ENCODE results near the gene ALG6.

ALG6 gene

GRCh38 chr1:63367215-63368103 is at the start of gene ALG6:
ALG6 (plus strand) TSS chr1:63367627; CDS start chr1:63370978, 3,351 bp downstream.
- peaks cover 0 to 4% of the 10 kb centered on the region in 2 donors for H3K36me3 ChIP-seq (ENCODE audit: control insufficient read depth in 1 of 2, insufficient read depth in 2 of 2, low read length in 2 of 2)
- H3K27me3 ChIP-seq (ENCODE audit: control insufficient read depth in 1 of 2, insufficient read depth in 2 of 2, low read length in 2 of 2) = no peaks in the 10 kb centered on the region
- peak within 1 kb of the TSS; percentile 76 to 99 for H3K4me3 ChIP-seq (ENCODE audit: low read depth in 1 of 2, low read length in 2 of 2)
- H3K4me1 ChIP-seq (ENCODE audit: control insufficient read depth in 1 of 2, insufficient read depth in 2 of 2, low read length in 2 of 2) = peaks cover 8 to 10% of the 10 kb centered on the region in 2 donors
- H3K9me3 ChIP-seq (ENCODE audit: control insufficient read depth in 1 of 2, low read length in 2 of 2) = no peaks in the 10 kb centered on the region
- peak within 1 kb of the TSS; percentile 72 to 99 for H3K9ac ChIP-seq (ENCODE audit: low read depth in 1 of 2, low read length in 2 of 2)
- no peak within 1 kb of the TSS for H3K27ac ChIP-seq (ENCODE audit: low read depth, low read length)

DNA sequence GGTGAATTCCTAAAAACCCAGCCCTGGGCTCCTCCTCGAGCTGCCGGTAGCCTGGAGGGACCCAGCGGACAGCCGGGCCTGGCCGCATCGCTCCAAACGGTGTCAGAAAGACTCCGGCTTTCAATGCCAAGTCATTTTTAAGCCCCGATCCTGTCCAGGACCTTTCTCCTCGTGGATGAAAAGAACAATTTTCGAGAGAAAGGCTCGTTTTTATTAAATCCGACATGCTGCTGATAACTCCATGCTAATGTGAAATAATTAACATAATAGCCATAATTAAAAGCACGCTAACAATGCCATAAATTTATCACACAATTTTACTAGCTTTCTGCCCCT is 49.6 kb upstream of the ALG6 start:
- H3K4me1 ChIP-seq (ENCODE audit: control insufficient read depth in 1 of 2, insufficient read depth in 2 of 2, low read length in 2 of 2) = peaks cover 4 to 6% of the 10 kb centered on the region in 2 donors
- H3K27me3 ChIP-seq (ENCODE audit: control insufficient read depth in 1 of 2, insufficient read depth in 2 of 2, low read length in 2 of 2) = peaks cover 67 to 79% of the 10 kb centered on the region in 2 donors
- H3K27ac ChIP-seq (ENCODE audit: low read depth, low read length) = no peak overlapping the region
- H3K36me3 ChIP-seq (ENCODE audit: control insufficient read depth in 1 of 2, insufficient read depth in 2 of 2, low read length in 2 of 2) = no peaks in the 10 kb centered on the region
- H3K9me3 ChIP-seq (ENCODE audit: control insufficient read depth in 1 of 2, low read length in 2 of 2) = no peaks in the 10 kb centered on the region
- H3K4me3 ChIP-seq (ENCODE audit: low read depth in 1 of 2, low read length in 2 of 2) = peak overlapping the region in 1 of 2 donors; percentile 59
- H3K9ac ChIP-seq (ENCODE audit: low read depth in 1 of 2, low read length in 2 of 2) = no peak overlapping the region

- no peaks in the 10 kb centered on the region for H3K9me3 ChIP-seq (ENCODE audit: control insufficient read depth in 1 of 2, low read length in 2 of 2)
- H3K27me3 ChIP-seq (ENCODE audit: control insufficient read depth in 1 of 2, insufficient read depth in 2 of 2, low read length in 2 of 2) = peaks cover 73 to 80% of the 10 kb centered on the region in 2 donors
- no peak overlapping the region for H3K9ac ChIP-seq (ENCODE audit: low read depth in 1 of 2, low read length in 2 of 2)
- no peak overlapping the region for H3K4me3 ChIP-seq (ENCODE audit: low read depth in 1 of 2, low read length in 2 of 2)
- no peak overlapping the region for H3K27ac ChIP-seq (ENCODE audit: low read depth, low read length)
- peaks cover 6% of the 10 kb centered on the region in 2 donors for H3K4me1 ChIP-seq (ENCODE audit: control insufficient read depth in 1 of 2, insufficient read depth in 2 of 2, low read length in 2 of 2)
- no peaks in the 10 kb centered on the region for H3K36me3 ChIP-seq (ENCODE audit: control insufficient read depth in 1 of 2, insufficient read depth in 2 of 2, low read length in 2 of 2)
Measured at GRCh38 chr1:63318201-63318979, 49.0 kb upstream of the ALG6 start.

- Histone ChIP-seq H3K27me3 (ENCODE audit: control insufficient read depth in 1 of 2, insufficient read depth in 2 of 2, low read length in 2 of 2) (peaks cover 77 to 85% of the 10 kb centered on the region in 2 donors), H3K9ac (ENCODE audit: low read depth in 1 of 2, low read length in 2 of 2) (no peak overlapping the region), H3K4me3 (ENCODE audit: low read depth in 1 of 2, low read length in 2 of 2) (no peak overlapping the region), H3K27ac (ENCODE audit: low read depth, low read length) (no peak overlapping the region), H3K36me3 (ENCODE audit: control insufficient read depth in 1 of 2, insufficient read depth in 2 of 2, low read length in 2 of 2) (no peaks in the 10 kb centered on the region), H3K9me3 (ENCODE audit: control insufficient read depth in 1 of 2, low read length in 2 of 2) (no peaks in the 10 kb centered on the region), H3K4me1 (ENCODE audit: control insufficient read depth in 1 of 2, insufficient read depth in 2 of 2, low read length in 2 of 2) (peaks cover 6% of the 10 kb centered on the region in 2 donors)
Measured at GRCh38 chr1:63319046-63320021, 48.1 kb upstream of the ALG6 start.

DNA sequence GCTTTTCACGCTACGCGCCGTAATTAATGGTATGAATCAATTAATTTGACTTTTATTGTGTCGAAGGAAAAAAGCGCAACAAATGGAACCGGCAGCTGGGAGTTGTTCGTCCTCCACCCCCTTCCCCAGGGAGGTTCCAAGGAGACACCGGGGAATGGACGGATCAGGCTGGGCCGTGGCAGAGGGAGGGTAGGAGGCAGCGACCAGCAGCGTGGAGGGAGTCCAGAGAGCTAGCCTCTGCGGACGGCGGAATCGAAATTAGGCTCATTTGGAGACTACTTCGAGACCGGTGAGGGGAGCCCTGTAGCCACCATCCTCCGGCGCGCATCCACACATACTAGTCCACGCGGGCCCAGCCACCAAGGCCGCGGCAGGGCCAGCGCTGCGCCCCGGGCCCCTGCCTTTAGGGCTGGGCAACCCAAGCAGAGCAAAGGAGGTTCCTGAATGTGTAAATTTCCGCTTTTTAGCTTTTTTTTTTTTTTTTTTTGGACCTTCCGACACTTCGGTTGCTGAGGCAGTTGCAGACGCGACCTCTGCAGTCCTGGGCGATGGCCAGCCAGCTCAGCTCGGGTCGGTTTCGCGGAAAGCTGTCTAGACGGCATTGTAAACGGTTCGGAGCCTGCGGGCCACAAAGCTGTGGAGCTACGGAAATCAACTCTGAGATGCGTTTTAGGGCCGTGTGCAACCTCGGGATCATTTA is 47.3 kb upstream of the ALG6 start:
- Histone ChIP-seq H3K9me3 (ENCODE audit: control insufficient read depth in 1 of 2, low read length in 2 of 2) (no peaks in the 10 kb centered on the region), H3K4me1 (ENCODE audit: control insufficient read depth in 1 of 2, insufficient read depth in 2 of 2, low read length in 2 of 2) (peaks cover 6% of the 10 kb centered on the region in 2 donors), H3K27me3 (ENCODE audit: control insufficient read depth in 1 of 2, insufficient read depth in 2 of 2, low read length in 2 of 2) (peaks cover 81 to 87% of the 10 kb centered on the region in 2 donors), H3K9ac (ENCODE audit: low read depth in 1 of 2, low read length in 2 of 2) (no peak overlapping the region), H3K36me3 (ENCODE audit: control insufficient read depth in 1 of 2, insufficient read depth in 2 of 2, low read length in 2 of 2) (no peaks in the 10 kb centered on the region), H3K27ac (ENCODE audit: low read depth, low read length) (no peak overlapping the region), H3K4me3 (ENCODE audit: low read depth in 1 of 2, low read length in 2 of 2) (no peak overlapping the region)

DNA sequence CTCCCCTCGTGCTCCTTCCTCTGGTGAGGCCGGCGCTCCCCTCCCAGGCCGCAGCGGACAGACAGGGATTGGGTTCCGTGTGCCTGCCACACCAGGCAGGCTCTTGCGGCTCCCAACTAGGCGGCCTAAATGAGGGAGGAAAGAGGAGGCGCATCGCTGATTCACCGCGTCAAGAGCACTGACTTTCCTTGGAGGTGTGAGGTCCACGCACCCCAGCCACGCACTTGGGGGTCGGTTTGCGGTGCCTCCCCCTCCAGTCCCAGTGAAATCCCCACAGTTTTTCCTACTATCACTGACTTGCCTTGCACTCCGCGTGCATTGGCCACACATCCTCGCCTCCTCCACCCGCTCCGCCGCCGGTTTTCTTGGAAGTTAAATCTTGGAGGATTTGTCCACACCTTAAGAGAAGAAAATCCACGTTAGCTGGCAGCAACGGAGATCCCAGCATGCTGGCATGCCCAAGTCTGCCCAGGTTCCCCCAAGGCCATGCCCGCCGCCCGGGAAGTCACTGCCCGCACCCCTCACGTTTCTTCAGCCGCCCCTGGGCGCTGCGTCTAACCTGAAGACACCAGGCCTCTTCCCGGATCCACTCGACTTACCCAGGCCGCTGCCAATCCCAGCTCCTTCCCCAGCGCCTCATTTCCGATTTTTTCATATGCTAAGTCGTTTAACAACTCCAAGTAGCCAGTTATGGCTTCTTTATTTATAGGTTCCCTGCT is 46.2 kb upstream of the ALG6 start:
- Histone ChIP-seq H3K9me3 (ENCODE audit: control insufficient read depth in 1 of 2, low read length in 2 of 2) (no peaks in the 10 kb centered on the region), H3K27ac (ENCODE audit: low read depth, low read length) (no peak overlapping the region), H3K4me1 (ENCODE audit: control insufficient read depth in 1 of 2, insufficient read depth in 2 of 2, low read length in 2 of 2) (peaks cover 6% of the 10 kb centered on the region in 2 donors), H3K36me3 (ENCODE audit: control insufficient read depth in 1 of 2, insufficient read depth in 2 of 2, low read length in 2 of 2) (no peaks in the 10 kb centered on the region), H3K9ac (ENCODE audit: low read depth in 1 of 2, low read length in 2 of 2) (no peak overlapping the region), H3K27me3 (ENCODE audit: control insufficient read depth in 1 of 2, insufficient read depth in 2 of 2, low read length in 2 of 2) (peaks cover 86 to 93% of the 10 kb centered on the region in 2 donors), H3K4me3 (ENCODE audit: low read depth in 1 of 2, low read length in 2 of 2) (peak overlapping the region in 1 of 2 donors; percentile 67)

DNA sequence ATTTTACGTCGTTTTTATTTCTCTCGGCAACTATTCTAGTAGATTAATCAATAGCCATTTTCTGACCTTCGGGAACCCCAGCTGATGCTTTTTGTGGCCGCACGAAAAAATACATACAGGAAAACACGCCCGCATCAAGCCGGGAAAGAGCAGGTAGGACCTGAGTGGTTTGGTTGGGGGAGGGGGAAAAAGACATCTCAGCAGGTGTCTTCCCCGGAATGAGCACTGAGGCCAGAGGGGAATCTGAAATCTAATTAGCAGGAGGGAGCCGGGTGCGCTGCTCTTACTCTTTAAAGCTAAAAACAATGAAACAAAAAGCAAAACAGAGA is 45.7 kb upstream of the ALG6 start:
- Histone ChIP-seq H3K36me3 (ENCODE audit: control insufficient read depth in 1 of 2, insufficient read depth in 2 of 2, low read length in 2 of 2) (no peaks in the 10 kb centered on the region), H3K27me3 (ENCODE audit: control insufficient read depth in 1 of 2, insufficient read depth in 2 of 2, low read length in 2 of 2) (peaks cover 86 to 93% of the 10 kb centered on the region in 2 donors), H3K9ac (ENCODE audit: low read depth in 1 of 2, low read length in 2 of 2) (no peak overlapping the region), H3K27ac (ENCODE audit: low read depth, low read length) (no peak overlapping the region), H3K4me3 (ENCODE audit: low read depth in 1 of 2, low read length in 2 of 2) (peak overlapping the region; percentile 67), H3K9me3 (ENCODE audit: control insufficient read depth in 1 of 2, low read length in 2 of 2) (no peaks in the 10 kb centered on the region), H3K4me1 (ENCODE audit: control insufficient read depth in 1 of 2, insufficient read depth in 2 of 2, low read length in 2 of 2) (peaks cover 6% of the 10 kb centered on the region in 2 donors)

GRCh38 chr1:63322114-63322943 is 45.1 kb upstream of the ALG6 start, which contains the start of gene FOXD3:
FOXD3 (plus strand) TSS chr1:63322567; CDS start chr1:63323059, 492 bp downstream.
- Histone ChIP-seq H3K9me3 (ENCODE audit: control insufficient read depth in 1 of 2, low read length in 2 of 2) (no peaks in the 10 kb centered on the region), H3K9ac (ENCODE audit: low read depth in 1 of 2, low read length in 2 of 2) (peak within 1 kb of the TSS; percentile 18 to 39), H3K27me3 (ENCODE audit: control insufficient read depth in 1 of 2, insufficient read depth in 2 of 2, low read length in 2 of 2) (peaks cover 89 to 95% of the 10 kb centered on the region in 2 donors)

More at GRCh38 chr1:63322114-63322943, 45.1 kb upstream of the ALG6 start, which contains the start of gene FOXD3:
- H3K27ac ChIP-seq (ENCODE audit: low read depth, low read length) = no peak within 1 kb of the TSS
- peaks cover 6 to 7% of the 10 kb centered on the region in 2 donors for H3K4me1 ChIP-seq (ENCODE audit: control insufficient read depth in 1 of 2, insufficient read depth in 2 of 2, low read length in 2 of 2)
- H3K4me3 ChIP-seq (ENCODE audit: low read depth in 1 of 2, low read length in 2 of 2) = peak within 1 kb of the TSS; percentile 67
- H3K36me3 ChIP-seq (ENCODE audit: control insufficient read depth in 1 of 2, insufficient read depth in 2 of 2, low read length in 2 of 2) = no peaks in the 10 kb centered on the region
